Heart left ventricle (tissue), 13 donors: ENCODE results near the gene SLC12A4.

Source experiments
- CTCF ChIP-seq, 12 donors: fragments of 200-600 bp; sonication (generic) in 4 of 12; IDR thresholded peaks; one replicate each; pipeline versions ENCODE4 v1.5.0 to v1.8.0; 2018 to 2022; ENCODE audit warnings: antibody characterized with exemption in 12 of 12, mild to moderate bottlenecking in 5 of 12
- POLR2A ChIP-seq, 2 donors: fragments of 450-650 bp; IDR thresholded peaks; one replicate each; pipeline ENCODE4 v1.6.1; 2017; ENCODE audit warnings: antibody characterized with exemption in 2 of 2, mild to moderate bottlenecking in 2 of 2, moderate library complexity in 2 of 2
- donor health status: ischemic (EF 13 %, LVEDD 7.1; RV severe dilation, severe dysfunction).
- donor health status: DM: no; HTN: yes; CAD: no.
- donor health status: DM: no; HTN: no; CAD: no.
- donor health status: ischemic (EF 25% LVEDD 6.9; RV normal size, moderate dysfunction).
- donor health status: ischemic (EF 25% LVEDD 5.7; RV mildly dilated, moderate dysfunction).
- donor health status: ischemic (EF 35%, LVEDD 5.7; RV mildly dilated, moderate dysfunction).
- donor health status: nonischemic (EF 11% LVEDD 7.7; RV severe dilation, severe dysfunction).
- donor health status: DM: yes; HTN: yes; CAD: no.
- donor health status: PGD.
- donor health status: ischemic (EF 29% LVEDD 5.4; RV normal size, mild dysfunction).
- donor health status: nonischemic (EF 23%, LVEDD 6.1; RV moderate dilation, normal function).

- no peak for TF ChIP-seq CTCF (IDR thresholded peaks at IDR 0.05)
- no peak for TF ChIP-seq POLR2A (IDR thresholded peaks at IDR 0.05)
Observed at GRCh38 chr16:67924140-67924906, 44.1 kb downstream of the SLC12A4 start.
